RWPE2 (cell line): ENCODE results near the gene EPB41L5.

ENCODE experiments used
- ATAC-seq: fragments of 200-7000 bp; cut with Tn5 transposase; 3 replicates; pipeline ENCODE4 v1.9.1; 2021; ENCODE audit warnings: low read depth
- DNase-seq: peaks from one replicate; pipeline ENCODE4 v3.0.0-alpha.2; 2020; ENCODE audit warnings: low spot score
- H3K27ac ChIP-seq: fragments of 450-650 bp; 2 replicates; pipeline ENCODE4 v1.5.1; 2017; ENCODE audit warnings: mild to moderate bottlenecking; ENCODE audit not compliant: poor library complexity, severe bottlenecking
- H3K27me3 ChIP-seq: fragments of 250-450 bp; sonication (Bioruptor Pico); 2 replicates; pipeline ENCODE4 v1.5.1; 2021; ENCODE audit warnings: mild to moderate bottlenecking, moderate library complexity; ENCODE audit not compliant: insufficient read depth, poor library complexity, severe bottlenecking
- H3K36me3 ChIP-seq: fragments of 250-450 bp; sonication (Bioruptor Pico); 2 replicates; pipeline ENCODE4 v1.5.1; 2020; ENCODE audit warnings: low read depth, mild to moderate bottlenecking, moderate library complexity
- H3K4me1 ChIP-seq: fragments of 250-450 bp; sonication (Bioruptor Pico); 2 replicates; pipeline ENCODE4 v1.5.1; 2021; ENCODE audit warnings: mild to moderate bottlenecking, moderate library complexity; ENCODE audit not compliant: insufficient read depth, poor library complexity, severe bottlenecking
- H3K4me3 ChIP-seq: fragments of 250-450 bp; sonication (Bioruptor Pico); 2 replicates; pipeline ENCODE4 v1.5.1; 2021; ENCODE audit warnings: mild to moderate bottlenecking, moderate library complexity; ENCODE audit not compliant: severe bottlenecking
- H3K9me3 ChIP-seq: fragments of 250-450 bp; sonication (Bioruptor Pico); 2 replicates; pipeline ENCODE4 v1.5.1; 2021; ENCODE audit warnings: mild to moderate bottlenecking, moderate library complexity; ENCODE audit not compliant: severe bottlenecking
- CTCF ChIP-seq: fragments of 450-650 bp; IDR thresholded peaks from one replicate; pipeline ENCODE4 v1.5.1; 2017; ENCODE audit warnings: mild to moderate bottlenecking, moderate library complexity; ENCODE audit not compliant: poor library complexity, severe bottlenecking

EPB41L5 gene

GRCh38 chr2:120142528-120143219, 129.8 kb downstream of the EPB41L5 start:
- DNase-seq (no peak), ATAC-seq (no peak)
- Histone ChIP-seq H3K36me3 (no peaks in the 10 kb centered on the region), H3K9me3 (no peaks in the 10 kb centered on the region), H3K27me3 (no peaks in the 10 kb centered on the region), H3K27ac (no peak overlapping the region), H3K4me1 (no peaks in the 10 kb centered on the region), H3K4me3 (no peak overlapping the region)
- no peak for TF ChIP-seq CTCF

- Histone ChIP-seq H3K27ac (no peak overlapping the region), H3K4me1 (no peaks in the 10 kb centered on the region), H3K9me3 (no peaks in the 10 kb centered on the region), H3K4me3 (no peak overlapping the region), H3K36me3 (no peaks in the 10 kb centered on the region), H3K27me3 (no peaks in the 10 kb centered on the region)
- no peak for ATAC-seq
- DNase-seq = no peak
- no peak for TF ChIP-seq CTCF
Measured at GRCh38 chr2:120148229-120148628, 135.4 kb downstream of the EPB41L5 start.

GRCh38 chr2:120148669-120149068, 135.8 kb downstream of the EPB41L5 start:
- no peak overlapping the region for H3K4me3 ChIP-seq
- no peaks in the 10 kb centered on the region for H3K36me3 ChIP-seq
- no peak for TF ChIP-seq CTCF
- no peaks in the 10 kb centered on the region for H3K27me3 ChIP-seq
- H3K4me1 ChIP-seq = no peaks in the 10 kb centered on the region
- DNase-seq (no peak), ATAC-seq (no peak)
- H3K27ac ChIP-seq = no peak overlapping the region
- no peaks in the 10 kb centered on the region for H3K9me3 ChIP-seq

GRCh38 chr2:120149406-120149805, 136.5 kb downstream of the EPB41L5 start:
- Histone ChIP-seq H3K4me3 (no peak overlapping the region), H3K36me3 (no peaks in the 10 kb centered on the region), H3K9me3 (no peaks in the 10 kb centered on the region), H3K27me3 (no peaks in the 10 kb centered on the region), H3K27ac (no peak overlapping the region), H3K4me1 (no peaks in the 10 kb centered on the region)
- no peak for ATAC-seq
- DNase-seq = no peak
- no peak for TF ChIP-seq CTCF

GRCh38 chr2:120150040-120150482, 137.2 kb downstream of the EPB41L5 start:
- ATAC-seq (no peak), DNase-seq (no peak)
- Histone ChIP-seq H3K4me1 (no peaks in the 10 kb centered on the region), H3K27ac (no peak overlapping the region), H3K36me3 (no peaks in the 10 kb centered on the region), H3K9me3 (no peaks in the 10 kb centered on the region), H3K4me3 (no peak overlapping the region), H3K27me3 (no peaks in the 10 kb centered on the region)
- TF ChIP-seq CTCF = no peak
